Mucosa of rectum (tissue), 2 donors: Measurements from ENCODE around the gene TNIK.

ENCODE experiments used
- H3K27ac ChIP-seq, 2 donors: one replicate each; pipeline ENCODE4 v1.7.0; 2013; ENCODE audit warnings: inconsistent platforms in 2 of 2, low read depth in 2 of 2, low read length in 2 of 2
- H3K27me3 ChIP-seq, 2 donors: one replicate each; pipeline ENCODE4 v1.7.0; 2013; ENCODE audit warnings: low read length in 2 of 2; ENCODE audit not compliant: control insufficient read depth in 2 of 2, insufficient read depth in 2 of 2
- H3K36me3 ChIP-seq, 2 donors: one replicate each; pipeline ENCODE4 v1.7.0; 2013; ENCODE audit warnings: low read length in 2 of 2; ENCODE audit not compliant: control insufficient read depth in 2 of 2, insufficient read depth in 2 of 2
- H3K4me1 ChIP-seq, 2 donors: one replicate each; pipeline ENCODE4 v1.7.0; 2013; ENCODE audit warnings: low read length in 2 of 2, mild to moderate bottlenecking in 1 of 2; ENCODE audit not compliant: control insufficient read depth in 2 of 2, insufficient read depth in 2 of 2
- H3K4me3 ChIP-seq, 2 donors: one replicate each; pipeline ENCODE4 v1.7.0; 2013; ENCODE audit warnings: low read length in 2 of 2
- H3K9ac ChIP-seq, 2 donors: one replicate each; pipeline ENCODE4 v1.7.0; 2013; ENCODE audit warnings: low read length in 2 of 2, low read depth in 1 of 2, mild to moderate bottlenecking in 1 of 2
- H3K9me3 ChIP-seq, 2 donors: one replicate each; pipeline ENCODE4 v1.7.0; 2013; ENCODE audit warnings: low read length in 2 of 2; ENCODE audit not compliant: control insufficient read depth in 2 of 2
- donor health status: healthy.
- donor health status: Normal muscosa, but diverticular disease.

TNIK gene

GRCh38 chr3:171093462-171093861 is 366.7 kb downstream of the TNIK start:
- Histone ChIP-seq H3K4me1 (no peaks in the 10 kb centered on the region), H3K27me3 (no peaks in the 10 kb centered on the region), H3K9ac (no peak overlapping the region), H3K9me3 (no peaks in the 10 kb centered on the region), H3K4me3 (no peak overlapping the region), H3K27ac (no peak overlapping the region), H3K36me3 (no peaks in the 10 kb centered on the region)

- Histone ChIP-seq H3K4me3 (no peak overlapping the region), H3K27ac (no peak overlapping the region), H3K36me3 (peaks cover 0 to 2% of the 10 kb centered on the region in 2 donors), H3K9ac (no peak overlapping the region), H3K9me3 (no peaks in the 10 kb centered on the region), H3K27me3 (no peaks in the 10 kb centered on the region), H3K4me1 (no peaks in the 10 kb centered on the region)
Measured at GRCh38 chr3:171092467-171092911, 367.7 kb downstream of the TNIK start.

DNA sequence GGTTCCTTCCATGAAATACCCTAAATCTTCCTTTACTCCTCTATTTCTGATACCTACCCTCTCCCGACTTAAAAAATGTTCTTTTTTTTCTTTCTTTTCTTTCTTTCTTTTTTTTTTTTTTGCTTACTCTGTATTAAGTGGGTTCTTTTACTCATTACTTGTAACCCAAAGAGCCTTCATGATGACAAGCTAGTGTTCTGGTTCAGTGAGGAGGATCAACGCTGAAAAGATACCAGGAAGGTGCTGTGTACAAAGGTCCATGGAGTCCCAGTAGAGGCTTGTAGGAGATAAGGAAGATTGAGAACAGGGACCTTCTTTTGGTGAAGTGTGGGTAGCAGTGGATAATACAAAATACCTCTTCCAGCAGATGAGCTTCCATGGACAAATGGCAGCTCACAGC is 369.9 kb downstream of the TNIK start:
- H3K4me3 ChIP-seq = no peak overlapping the region
- H3K9ac ChIP-seq = no peak overlapping the region
- H3K27ac ChIP-seq = no peak overlapping the region
- H3K9me3 ChIP-seq = no peaks in the 10 kb centered on the region
- H3K27me3 ChIP-seq = no peaks in the 10 kb centered on the region
- peaks cover 2 to 6% of the 10 kb centered on the region in 2 donors for H3K36me3 ChIP-seq
- no peaks in the 10 kb centered on the region for H3K4me1 ChIP-seq

DNA sequence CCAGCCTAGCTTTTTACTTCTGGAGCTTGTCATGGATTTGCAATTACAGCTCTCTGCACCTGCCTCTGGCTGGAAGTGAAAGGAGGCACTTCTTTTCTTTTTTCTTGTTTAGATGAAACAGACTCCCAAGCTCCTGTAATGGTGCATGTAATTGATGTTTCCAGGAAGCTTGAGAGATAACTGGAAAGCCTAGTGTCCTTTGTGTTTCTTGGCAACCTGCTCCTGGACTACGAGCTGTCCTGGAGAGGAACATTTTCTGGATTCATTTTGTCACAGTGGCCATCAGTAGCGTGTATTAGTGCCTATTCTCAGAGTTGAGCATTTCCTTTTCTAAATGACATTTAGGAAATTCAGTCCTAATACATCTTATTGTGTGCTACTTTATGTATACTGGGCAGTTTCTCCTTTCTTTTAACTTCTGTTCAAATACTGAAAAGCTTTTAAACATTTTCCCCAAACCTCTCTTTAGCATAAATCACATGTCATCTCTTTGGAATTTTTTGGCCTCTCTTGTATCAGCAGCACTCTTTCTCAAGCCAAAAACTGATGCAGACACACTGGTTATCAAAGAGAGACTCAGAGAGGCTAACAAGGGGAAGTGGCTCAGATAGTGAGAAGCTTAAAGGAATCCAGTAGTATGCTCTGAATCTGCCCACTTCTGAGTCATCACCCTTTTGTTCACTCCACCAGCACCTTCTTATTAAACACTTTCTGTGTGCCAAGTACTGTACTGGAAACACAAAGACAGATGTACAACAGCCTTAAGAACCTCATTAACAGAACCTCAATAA is 371.0 kb downstream of the TNIK start:
- Histone ChIP-seq H3K27me3 (no peaks in the 10 kb centered on the region), H3K4me1 (no peaks in the 10 kb centered on the region), H3K9ac (no peak overlapping the region), H3K9me3 (no peaks in the 10 kb centered on the region), H3K4me3 (no peak overlapping the region), H3K27ac (no peak overlapping the region), H3K36me3 (peaks cover 2 to 12% of the 10 kb centered on the region in 2 donors)

DNA sequence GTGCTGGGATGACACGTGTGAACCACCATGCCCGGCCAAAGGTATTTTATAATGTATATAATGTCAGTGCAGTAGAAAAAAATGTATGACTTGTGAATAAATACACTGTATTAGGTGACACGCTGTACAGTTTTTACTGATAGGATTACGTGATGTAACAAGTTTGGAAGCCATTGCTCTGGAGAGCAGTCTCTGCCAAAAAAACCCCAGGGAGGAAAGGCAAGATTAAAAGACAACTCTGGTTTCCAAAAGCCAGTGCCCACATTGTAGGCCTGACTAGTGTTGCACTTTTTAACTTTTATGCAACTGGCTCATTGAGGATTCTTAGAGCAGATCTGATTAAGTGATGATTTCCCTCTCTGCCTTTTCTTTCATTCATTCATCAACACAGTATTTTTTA is 371.7 kb downstream of the TNIK start:
- H3K9ac ChIP-seq = no peak overlapping the region
- H3K36me3 ChIP-seq = peaks cover 6 to 18% of the 10 kb centered on the region in 2 donors
- H3K9me3 ChIP-seq = no peaks in the 10 kb centered on the region
- no peak overlapping the region for H3K27ac ChIP-seq
- no peaks in the 10 kb centered on the region for H3K4me1 ChIP-seq
- no peaks in the 10 kb centered on the region for H3K27me3 ChIP-seq
- no peak overlapping the region for H3K4me3 ChIP-seq

GRCh38 chr3:171086914-171087313 is 373.3 kb downstream of the TNIK start:
- Histone ChIP-seq H3K27me3 (no peaks in the 10 kb centered on the region), H3K36me3 (peaks cover 13 to 27% of the 10 kb centered on the region in 2 donors), H3K4me1 (no peaks in the 10 kb centered on the region)

GRCh38 chr3:171077261-171077660 is 382.9 kb downstream of the TNIK start:
- Histone ChIP-seq H3K4me3 (no peak overlapping the region), H3K27ac (no peak overlapping the region), H3K9me3 (no peaks in the 10 kb centered on the region), H3K27me3 (no peaks in the 10 kb centered on the region), H3K36me3 (peaks cover 5 to 20% of the 10 kb centered on the region in 2 donors), H3K4me1 (no peaks in the 10 kb centered on the region), H3K9ac (no peak overlapping the region)

More at GRCh38 chr3:171086914-171087313, 373.3 kb downstream of the TNIK start:
- Histone ChIP-seq H3K27ac (no peak overlapping the region), H3K4me3 (no peak overlapping the region), H3K9me3 (no peaks in the 10 kb centered on the region), H3K9ac (no peak overlapping the region)

DNA sequence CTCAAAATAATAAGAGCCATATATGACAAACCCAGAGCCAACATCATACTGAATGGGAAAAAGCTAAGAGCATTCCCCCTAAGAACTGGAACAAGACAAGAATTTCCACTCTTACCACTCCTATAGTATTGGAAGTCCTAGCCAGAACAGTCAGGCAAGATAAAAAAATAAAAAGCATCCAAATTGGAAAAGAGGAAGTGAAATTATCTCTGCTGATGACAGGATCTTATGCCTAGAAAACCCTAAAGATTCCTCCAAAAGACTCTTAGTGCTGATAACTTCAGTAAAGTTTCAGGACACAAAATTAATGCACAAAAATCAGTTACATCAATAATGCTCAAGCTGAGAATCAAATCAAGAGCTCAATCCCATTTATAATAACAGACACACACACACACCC is 387.8 kb downstream of the TNIK start:
- Histone ChIP-seq H3K36me3 (peaks cover 3% of the 10 kb centered on the region in 2 donors), H3K9ac (no peak overlapping the region), H3K27me3 (no peaks in the 10 kb centered on the region), H3K9me3 (no peaks in the 10 kb centered on the region), H3K4me1 (no peaks in the 10 kb centered on the region), H3K27ac (no peak overlapping the region), H3K4me3 (no peak overlapping the region)

DNA sequence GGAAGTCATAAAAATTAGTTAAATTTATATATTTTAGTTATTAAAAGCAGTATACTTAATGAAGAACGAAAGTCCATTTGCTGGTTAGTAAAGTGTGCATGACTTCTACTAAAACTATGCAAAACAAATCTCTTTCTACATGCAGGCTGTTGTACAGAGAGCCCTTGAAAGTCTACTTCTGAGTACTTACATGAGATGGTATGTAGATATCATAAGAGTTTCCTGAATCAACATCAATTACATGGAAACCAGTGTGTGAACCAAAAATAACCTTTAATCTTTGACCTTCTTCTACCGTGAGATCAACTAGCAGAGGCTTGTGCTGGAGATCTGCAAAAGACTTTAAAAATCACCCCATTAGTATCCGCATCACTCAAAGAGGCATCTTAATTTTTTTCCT is 391.5 kb downstream of the TNIK start:
- Histone ChIP-seq H3K9me3 (no peaks in the 10 kb centered on the region), H3K36me3 (peaks cover 7 to 11% of the 10 kb centered on the region in 2 donors), H3K4me1 (no peaks in the 10 kb centered on the region), H3K9ac (no peak overlapping the region), H3K27ac (no peak overlapping the region), H3K27me3 (no peaks in the 10 kb centered on the region), H3K4me3 (no peak overlapping the region)

- H3K4me1 ChIP-seq = no peaks in the 10 kb centered on the region
- H3K9me3 ChIP-seq = no peaks in the 10 kb centered on the region
- no peak overlapping the region for H3K27ac ChIP-seq
- H3K9ac ChIP-seq = no peak overlapping the region
- no peak overlapping the region for H3K4me3 ChIP-seq
- H3K36me3 ChIP-seq = peaks cover 7 to 11% of the 10 kb centered on the region in 2 donors
- H3K27me3 ChIP-seq = no peaks in the 10 kb centered on the region
Measured at GRCh38 chr3:171066206-171066605, 394.0 kb downstream of the TNIK start.
